K562 (cell line): Measurements from ENCODE around the gene RELL2. TPM values are rescaled to one million over a fixed set of nuclear protein-coding genes. Genes with fewer than 3 reads are reported as not detected.

ENCODE experiments used
- ATAC-seq: fragments of 200-7000 bp; cut with Tn5 transposase; 3 replicates; pipeline ENCODE4 v1.9.1; 2020; ENCODE audit warnings: moderate library complexity
- BruUV-seq: library from RNA; stranded (reverse); fragments of 400-500 nt; replicated peaks from 2 replicates; lab custom pipeline; 2021; lab: Mats Ljungman, UMichigan
- CTCF ChIA-PET: fragments of 300-600 bp; formaldehyde crosslinking; extraction: SDS; loops from one replicate; lab custom pipeline; 2021; ENCODE audit warnings: low intra/inter-chr PET ratio; lab: Yijun Ruan, JAX
- POLR2A ChIA-PET: fragments of 300-600, 350-650 bp; sonication (Branson Sonifier 250); formaldehyde crosslinking; extraction: SDS; loops from one replicate; lab custom pipeline; 2021; ENCODE audit warnings: antibody characterized with exemption, inconsistent platforms; lab: Yijun Ruan, JAX
- DNase-seq, 4 experiments: peaks; one replicate each; pipeline versions ENCODE4 v3.0.0 to v3.0.0-alpha.2; 2011 to 2018; ENCODE audit warnings: low spot score in 3 of 4, mixed read lengths in 3 of 4; ENCODE audit errors: extremely low read depth in 1 of 4
- FAIRE-seq: peaks from 2 replicates; lab custom pipeline; 2011; peaks lifted over from hg19 to GRCh38; lab: Jason Lieb, UNC
- H2AFZ ChIP-seq: 2 replicates; pipeline ENCODE4 v1.6.0; 2011; ENCODE audit warnings: low read depth, low read length, control low read depth, inconsistent platforms
- H3K27ac ChIP-seq: fragments of 200-600 bp; 3 replicates; pipeline ENCODE4 v1.8.0; 2011; ENCODE audit warnings: low read depth, mild to moderate bottlenecking, control low read depth, inconsistent platforms, low read length, moderate library complexity, mixed read lengths; ENCODE audit errors: extremely low read depth
- H3K27me3 ChIP-seq, 2 experiments: fragments of 300-600 bp in 1 of 2; 2 replicates in 1 of 2; 3 replicates in 1 of 2; pipeline versions ENCODE4 v1.6.0 to v1.8.0; 2011; ENCODE audit warnings: inconsistent platforms in 2 of 2, low read length in 2 of 2, mild to moderate bottlenecking in 1 of 2, mixed read lengths in 1 of 2, moderate library complexity in 1 of 2; ENCODE audit not compliant: control insufficient read depth in 2 of 2, insufficient read depth in 2 of 2
- H3K36me3 ChIP-seq: fragments of 300-600 bp; 3 replicates; pipeline ENCODE4 v1.8.0; 2011; ENCODE audit warnings: mild to moderate bottlenecking, low read length, inconsistent platforms; ENCODE audit not compliant: control insufficient read depth, insufficient read depth
- H3K4me1 ChIP-seq, 2 experiments: fragments of 200-600 bp in 1 of 2; replicated peaks in 1 of 2; 2 replicates in 1 of 2; 3 replicates in 1 of 2; pipeline versions ENCODE4 v1.5.1 to v1.8.0; 2011; ENCODE audit warnings: inconsistent platforms in 2 of 2, low read length in 2 of 2, mild to moderate bottlenecking in 1 of 2, mixed read lengths in 1 of 2, moderate library complexity in 1 of 2; ENCODE audit not compliant: control insufficient read depth in 2 of 2, insufficient read depth in 2 of 2
- H3K4me2 ChIP-seq: 2 replicates; pipeline ENCODE4 v1.6.1; 2011; ENCODE audit warnings: low read length, control low read depth, inconsistent platforms, mixed read lengths; ENCODE audit not compliant: insufficient read depth
- H3K4me3 ChIP-seq: fragments of 200-600 bp; sonication (generic), shearing (Covaris generic); 2 replicates; pipeline ENCODE4 v1.5.1; 2016; ENCODE audit warnings: control low read depth, inconsistent platforms
- H3K79me2 ChIP-seq: fragments of 200-600 bp; 3 replicates; pipeline ENCODE4 v1.8.0; 2011; ENCODE audit warnings: low read length, inconsistent platforms; ENCODE audit not compliant: control insufficient read depth, insufficient read depth
- H3K9ac ChIP-seq, 2 experiments: 2 replicates each; pipeline versions ENCODE4 v1.6.0 to v1.6.1; 2011; ENCODE audit warnings: low read depth in 2 of 2, low read length in 2 of 2, control low read depth in 1 of 2, inconsistent platforms in 1 of 2, mild to moderate bottlenecking in 1 of 2, mixed read lengths in 1 of 2; ENCODE audit not compliant: insufficient read depth in 1 of 2
- H3K9me1 ChIP-seq: one replicate; pipeline ENCODE4 v1.6.0; 2011; ENCODE audit warnings: inconsistent platforms, mild to moderate bottlenecking, low read length, moderate library complexity; ENCODE audit not compliant: control insufficient read depth, insufficient read depth
- H3K9me3 ChIP-seq: replicated peaks from 2 replicates; pipeline ENCODE4 v1.5.1; 2011; ENCODE audit warnings: low read depth, low read length, inconsistent platforms; ENCODE audit not compliant: control insufficient read depth, insufficient read depth
- H4K20me1 ChIP-seq: replicated peaks from 2 replicates; pipeline ENCODE4 v1.6.1; 2011; ENCODE audit warnings: low read length, inconsistent platforms, mixed read lengths; ENCODE audit not compliant: control insufficient read depth, insufficient read depth
- HOXB6 ChIP-seq: fragments of 250-450 bp; sonication (Bioruptor Pico); IDR thresholded peaks from 2 replicates; pipeline ENCODE4 v1.5.1; 2022; ENCODE audit warnings: mild to moderate bottlenecking, borderline replicate concordance
- PTBP1 ChIP-seq: fragments of 200-400 bp; formaldehyde crosslinking; IDR thresholded peaks from 2 replicates; pipeline ENCODE4 v1.6.1; 2017; ENCODE audit warnings: low read depth, low read length
- RNF2 ChIP-seq: sonication (generic); IDR thresholded peaks from 2 replicates; pipeline ENCODE4 v1.6.1; 2016
- SMARCC2 ChIP-seq: fragments of 450-650 bp; IDR thresholded peaks from 2 replicates; pipeline ENCODE4 v1.6.1; 2017; ENCODE audit warnings: antibody characterized with exemption, moderate library complexity, mild to moderate bottlenecking, low read depth
- TEAD2 ChIP-seq: fragments of 450-650 bp; IDR thresholded peaks from 2 replicates; pipeline ENCODE4 v1.6.1; 2016; ENCODE audit warnings: missing genetic modification characterization, control low read depth, missing compliant biosample characterization
- in situ Hi-C: fragments of 300-500 bp; cut with MboI; formaldehyde crosslinking; loops from 4 replicates; pipeline ENCODE4 v1.15.0; 2018; ENCODE audit warnings: inconsistent platforms, mixed read lengths
- intact Hi-C: fragments of 100-400 bp; cut with micrococcal nuclease; formaldehyde crosslinking; loops from 2 replicates; pipeline ENCODE4 v1.14.2; 2022
- polyA plus RNA-seq, 8 experiments: library from polyadenylated mRNA; depleted of rRNA in 4 of 8; stranded (reverse) in 5 of 8; unstranded in 3 of 8; fragments of >200 nt; fragmentation: Nextera tagmentation in 2 of 8; fragmentation: Illumina TruSeq in 1 of 8; extraction: Ambion mirVana in 2 of 8; extraction: Trizol in 1 of 8; gene quantifications; 2 replicates each; pipeline versions ENCODE4 v1.2.1 to v1.2.3, GENCODE V29; 2011 to 2014; ENCODE audit warnings: inconsistent platforms in 1 of 8, missing spikeins in 1 of 8
- total RNA-seq, 7 experiments: library from RNA; depleted of rRNA in 6 of 7; stranded (reverse); fragments of >200 nt in 6 of 7; fragmentation: Illumina TruSeq in 2 of 7; extraction: Trizol in 2 of 7; gene quantifications; 2 replicates each; pipeline versions ENCODE4 v1.2.1 to v1.2.3, GENCODE V29; 2011 to 2021; ENCODE audit warnings: low replicate concordance in 1 of 7
- TF ChIP-seq, protein P1 (sequence below): fragments of 250-450 bp; sonication (Bioruptor Pico); IDR thresholded peaks from 2 replicates; pipeline ENCODE4 v1.5.0; 2022; ENCODE audit warnings: mild to moderate bottlenecking

RELL2 gene
- total and polyA plus RNA-seq, 9 of the 15 experiments (the other 6 are each of a cell fraction or from before 2014, with no cell fraction given) = 0.06 to 36.0 (median 14.3) TPM

GRCh38 chr5:141623186-141623585 is 13.6 kb upstream of the RELL2 start:
- BruUV-seq = no TSS peak
- Histone ChIP-seq H3K9ac (no peak overlapping the region), H3K9me3 (no peaks in the 10 kb centered on the region), H3K36me3 (peaks cover 87% of the 10 kb centered on the region), H2AFZ (no peak overlapping the region), H3K4me2 (no peak overlapping the region), H3K4me1 (peaks cover 0 to 3% of the 10 kb centered on the region in 2 experiments; a peak in 2 of 5 replicates), H3K27me3 (no peaks in the 10 kb centered on the region), H3K79me2 (peaks cover 9% of the 10 kb centered on the region), H3K27ac (no peak overlapping the region), H3K4me3 (no peak overlapping the region), H4K20me1 (no peaks in the 10 kb centered on the region), H3K9me1 (no peaks in the 10 kb centered on the region)
- FAIRE-seq = no peak
- in situ Hi-C loops = no loop called here
- TF ChIP-seq HOXB6 (CRISPR knock-in tag) (no peak), PTBP1 (no peak), TEAD2 (tag) (no peak), RNF2 (no peak), SMARCC2 (no peak)
- TF ChIP-seq, protein P1, sequence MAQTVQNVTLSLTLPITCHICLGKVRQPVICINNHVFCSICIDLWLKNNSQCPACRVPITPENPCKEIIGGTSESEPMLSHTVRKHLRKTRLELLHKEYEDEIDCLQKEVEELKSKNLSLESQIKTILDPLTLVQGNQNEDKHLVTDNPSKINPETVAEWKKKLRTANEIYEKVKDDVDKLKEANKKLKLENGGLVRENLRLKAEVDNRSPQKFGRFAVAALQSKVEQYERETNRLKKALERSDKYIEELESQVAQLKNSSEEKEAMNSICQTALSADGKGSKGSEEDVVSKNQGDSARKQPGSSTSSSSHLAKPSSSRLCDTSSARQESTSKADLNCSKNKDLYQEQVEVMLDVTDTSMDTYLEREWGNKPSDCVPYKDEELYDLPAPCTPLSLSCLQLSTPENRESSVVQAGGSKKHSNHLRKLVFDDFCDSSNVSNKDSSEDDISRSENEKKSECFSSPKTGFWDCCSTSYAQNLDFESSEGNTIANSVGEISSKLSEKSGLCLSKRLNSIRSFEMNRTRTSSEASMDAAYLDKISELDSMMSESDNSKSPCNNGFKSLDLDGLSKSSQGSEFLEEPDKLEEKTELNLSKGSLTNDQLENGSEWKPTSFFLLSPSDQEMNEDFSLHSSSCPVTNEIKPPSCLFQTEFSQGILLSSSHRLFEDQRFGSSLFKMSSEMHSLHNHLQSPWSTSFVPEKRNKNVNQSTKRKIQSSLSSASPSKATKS (CRISPR knock-in tag) = no peak
- no peak for DNase-seq
- ATAC-seq = no peak
- ChIA-PET POLR2A (interaction anchor here (1.9 kb wide), 1 partner anchor 13 kb away, joined by 4 read pairs; the partner anchor contains the start of genes HDAC3 and RELL2), CTCF (no interaction called here)
- intact Hi-C loops = no loop called here
